ENCODE measurements around the gene ZNF444. TPM values are rescaled to one million over a fixed set of nuclear protein-coding genes. Genes with fewer than 3 reads are reported as not detected.
A peak's percentile ranks its signal among the peaks of the same experiment; 100 is the strongest.

Gene ZNF444
- total RNA-seq, 1 experiment from 2014 or later, result 92.2 TPM

DNA sequence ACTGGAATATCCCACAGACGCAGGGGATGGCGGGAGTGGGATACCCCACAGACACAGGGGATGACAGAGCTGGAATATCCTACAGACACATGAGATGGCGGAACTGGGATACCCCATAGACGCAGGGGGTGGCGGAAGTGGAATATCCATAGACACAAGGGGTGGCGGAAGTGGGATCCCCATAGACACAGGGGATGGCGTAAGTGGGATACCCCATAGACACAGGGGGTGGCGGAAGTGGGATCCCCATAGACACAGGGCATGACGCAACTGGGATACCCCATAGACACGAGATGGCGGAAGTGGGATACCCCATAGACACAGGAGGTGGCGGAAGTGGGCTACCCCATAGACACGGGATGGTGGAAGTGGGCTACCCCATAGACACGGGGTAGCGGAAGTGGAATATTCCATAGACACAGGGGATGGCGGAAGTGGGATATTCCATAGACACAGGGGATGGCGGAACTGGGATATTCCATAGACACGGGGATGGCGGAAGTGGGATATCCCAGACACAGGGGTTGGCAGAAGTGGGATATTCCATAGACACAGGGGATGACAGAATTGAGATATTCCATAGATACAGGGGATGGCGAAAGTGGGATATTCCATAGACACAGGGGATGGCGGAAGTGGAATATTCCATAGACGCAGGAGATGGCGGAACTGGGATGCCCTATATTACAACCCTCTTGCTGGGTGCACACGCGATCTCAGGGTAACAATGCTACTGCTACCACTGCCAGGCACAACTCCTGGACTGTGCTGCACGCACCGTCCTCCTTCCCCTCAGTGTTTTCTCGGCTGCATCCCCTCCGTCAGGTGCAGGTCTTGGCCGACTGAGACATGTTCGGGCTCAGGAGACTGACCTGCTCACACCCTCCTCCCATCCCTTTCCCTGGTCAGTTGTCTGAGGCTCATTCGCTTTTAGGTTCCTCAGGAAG, 48.1 kb upstream of the ZNF444 start:
- H3K27me3 Mint-ChIP-seq (ENCODE audit: insufficient read depth, unreplicated experiment), result no peaks in the 10 kb centered on the region
- no peaks in the 10 kb centered on the region for H3K9me3 ChIP-seq
- peaks cover 1% of the 10 kb centered on the region for H3K36me3 ChIP-seq (ENCODE audit: control insufficient read depth, insufficient read depth, low read length)
- H3K27ac Mint-ChIP-seq (ENCODE audit: unreplicated experiment), result peak overlapping the region; percentile 2
- H3K4me3 ChIP-seq (ENCODE audit: low read depth, low read length), result no peak overlapping the region
- ChIA-PET CTCF (no interaction called here), POLR2A (no interaction called here)
- H3K36me3 Mint-ChIP-seq (ENCODE audit: insufficient read depth, unreplicated experiment), result peaks cover 84% of the 10 kb centered on the region
- intact Hi-C loops (cut with micrococcal nuclease; ENCODE audit: unreplicated experiment), result no loop called here
- H3K4me1 Mint-ChIP-seq (ENCODE audit: low read depth, unreplicated experiment), result no peaks in the 10 kb centered on the region
- no peak overlapping the region for H3K4me3 Mint-ChIP-seq (ENCODE audit: unreplicated experiment)
- no TSS peak for BruUV-seq (replicated peaks)
- no peaks in the 10 kb centered on the region for H3K4me1 ChIP-seq
- DNase-seq, result no peak
- H3K9me3 Mint-ChIP-seq (ENCODE audit: unreplicated experiment), result no peaks in the 10 kb centered on the region
- H3K27me3 ChIP-seq (replicated peaks; ENCODE audit: control insufficient read depth, insufficient read depth, low read length), result no peaks in the 10 kb centered on the region
- no peak for TF ChIP-seq CTCF (IDR thresholded peaks at IDR 0.05; ENCODE audit: insufficient read depth in 1 of 2, low read depth in 1 of 2, low read length in 1 of 2, severe bottlenecking in 1 of 2, unreplicated experiment in 1 of 2)

- Mint-ChIP-seq H3K9me3 (ENCODE audit: unreplicated experiment) (no peaks in the 10 kb centered on the region), H3K4me1 (ENCODE audit: low read depth, unreplicated experiment) (no peaks in the 10 kb centered on the region), H3K36me3 (ENCODE audit: insufficient read depth, unreplicated experiment) (peaks cover 78% of the 10 kb centered on the region), H3K4me3 (ENCODE audit: unreplicated experiment) (no peak overlapping the region), H3K27ac (ENCODE audit: unreplicated experiment) (no peak overlapping the region), H3K27me3 (ENCODE audit: insufficient read depth, unreplicated experiment) (no peaks in the 10 kb centered on the region)
- no peak for TF ChIP-seq CTCF (IDR thresholded peaks at IDR 0.05; ENCODE audit: insufficient read depth in 1 of 2, low read depth in 1 of 2, low read length in 1 of 2, severe bottlenecking in 1 of 2, unreplicated experiment in 1 of 2)
- DNase-seq, result no peak
- ChIA-PET POLR2A (no interaction called here), CTCF (no interaction called here)
- Histone ChIP-seq H3K9me3 (no peaks in the 10 kb centered on the region), H3K27me3 (replicated peaks; ENCODE audit: control insufficient read depth, insufficient read depth, low read length) (no peaks in the 10 kb centered on the region), H3K4me1 (no peaks in the 10 kb centered on the region), H3K4me3 (ENCODE audit: low read depth, low read length) (no peak overlapping the region), H3K36me3 (ENCODE audit: control insufficient read depth, insufficient read depth, low read length) (peaks cover 2% of the 10 kb centered on the region)
- intact Hi-C loops (cut with micrococcal nuclease; ENCODE audit: unreplicated experiment), result no loop called here
- BruUV-seq (replicated peaks), result no TSS peak
Observed at GRCh38 chr19:56094449-56094848, 46.6 kb upstream of the ZNF444 start.

DNA sequence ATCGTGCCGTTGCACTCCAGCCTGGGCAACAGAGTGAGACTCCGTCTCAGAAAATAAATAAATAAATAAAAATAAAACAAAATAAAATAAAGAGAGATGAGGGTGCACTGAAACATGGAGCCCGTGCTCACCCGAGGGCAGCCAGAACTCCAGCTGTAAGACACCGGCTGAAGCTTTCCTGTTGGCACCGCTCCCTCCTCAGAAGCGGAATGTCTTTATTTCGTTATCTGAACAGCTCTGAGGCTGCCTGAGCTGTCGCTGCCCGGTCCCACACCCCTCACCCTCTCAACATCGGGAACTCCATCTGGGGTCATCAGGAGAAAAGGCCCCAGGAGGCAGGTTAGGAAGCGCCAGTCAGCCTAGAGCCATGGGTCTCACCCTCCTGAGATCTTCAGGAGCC, 44.4 kb upstream of the ZNF444 start:
- peaks cover 83% of the 10 kb centered on the region for H3K36me3 Mint-ChIP-seq (ENCODE audit: insufficient read depth, unreplicated experiment)
- CTCF ChIA-PET, result no interaction called here
- peaks cover 4% of the 10 kb centered on the region for H3K36me3 ChIP-seq (ENCODE audit: control insufficient read depth, insufficient read depth, low read length)

More for the DNA sequence above, 44.4 kb upstream of the ZNF444 start:
- Histone ChIP-seq H3K4me3 (ENCODE audit: low read depth, low read length) (no peak overlapping the region), H3K9me3 (no peaks in the 10 kb centered on the region), H3K4me1 (no peaks in the 10 kb centered on the region), H3K27me3 (replicated peaks; ENCODE audit: control insufficient read depth, insufficient read depth, low read length) (no peaks in the 10 kb centered on the region)
- intact Hi-C loops (cut with micrococcal nuclease; ENCODE audit: unreplicated experiment), result no loop called here
- Mint-ChIP-seq H3K4me1 (ENCODE audit: low read depth, unreplicated experiment) (no peaks in the 10 kb centered on the region), H3K4me3 (ENCODE audit: unreplicated experiment) (no peak overlapping the region), H3K9me3 (ENCODE audit: unreplicated experiment) (no peaks in the 10 kb centered on the region), H3K27me3 (ENCODE audit: insufficient read depth, unreplicated experiment) (no peaks in the 10 kb centered on the region), H3K27ac (ENCODE audit: unreplicated experiment) (no peak overlapping the region)
- no peak for TF ChIP-seq CTCF (IDR thresholded peaks at IDR 0.05; ENCODE audit: insufficient read depth in 1 of 2, low read depth in 1 of 2, low read length in 1 of 2, severe bottlenecking in 1 of 2, unreplicated experiment in 1 of 2)
- no peak for DNase-seq
- POLR2A ChIA-PET, result no interaction called here
- no TSS peak for BruUV-seq (replicated peaks)

Data from Caco-2 (cell line).